Pulmonary artery endothelial cell (primary cell): Measurements from ENCODE around the gene CRB2. TPM values are rescaled to one million over a fixed set of nuclear protein-coding genes. Genes with fewer than 3 reads are reported as not detected.

Source experiments
- DNase-seq: peaks from one replicate; pipeline ENCODE4 v3.0.0-alpha.2; 2011; ENCODE audit warnings: low read depth, low spot score
- total RNA-seq: library from RNA; depleted of rRNA; stranded (reverse); fragments of >200 nt; gene quantifications from 2 replicates; pipeline ENCODE4 v1.2.3, GENCODE V29; 2014

CRB2 gene
- total RNA-seq, 1 donor from 2014 or later: not detected

- no peak for DNase-seq
Observed at GRCh38 chr9:123421186-123421585, 65.2 kb downstream of the CRB2 start.

- no peak for DNase-seq
Observed at GRCh38 chr9:123421801-123422455, 65.9 kb downstream of the CRB2 start.

- no peak for DNase-seq
Observed at GRCh38 chr9:123422635-123423310, 66.8 kb downstream of the CRB2 start.

GRCh38 chr9:123423311-123423640, 67.3 kb downstream of the CRB2 start:
- no peak for DNase-seq

- no peak for DNase-seq
Observed at GRCh38 chr9:123424131-123424530, 68.1 kb downstream of the CRB2 start.

GRCh38 chr9:123424552-123425225, 68.7 kb downstream of the CRB2 start:
- no peak for DNase-seq

GRCh38 chr9:123425261-123425821, 69.3 kb downstream of the CRB2 start:
- no peak for DNase-seq

GRCh38 chr9:123425836-123426365, 69.9 kb downstream of the CRB2 start:
- DNase-seq: no peak

GRCh38 chr9:123426406-123426805, 70.4 kb downstream of the CRB2 start:
- DNase-seq: no peak

Other genes starting within 250 kb of the CRB2 start
- 9.2 and 14.3 TPM in 2 replicates for gene STRBP, start 87.6 kb upstream of the CRB2 start, total RNA-seq